Putamen (tissue), 1 donor: Measurements from ENCODE around the gene OAF.

ENCODE experiments used
- DNase-seq: peaks from one replicate; pipeline ENCODE4 v3.0.0-alpha.2; 2016; ENCODE audit warnings: low spot score

Gene OAF

GRCh38 chr11:120184371-120184945 is 26.4 kb upstream of the OAF start:
- no peak for DNase-seq

- no peak for DNase-seq
Measured at GRCh38 chr11:120184946-120185705, 25.7 kb upstream of the OAF start.

- no peak for DNase-seq
Measured at GRCh38 chr11:120185706-120186455, 25.0 kb upstream of the OAF start.

GRCh38 chr11:120186456-120186773 is 24.4 kb upstream of the OAF start:
- DNase-seq, result no peak

GRCh38 chr11:120186774-120187591 is 23.8 kb upstream of the OAF start:
- no peak for DNase-seq

GRCh38 chr11:120188371-120188770 is 22.5 kb upstream of the OAF start:
- no peak for DNase-seq

GRCh38 chr11:120188811-120189455 is 21.9 kb upstream of the OAF start:
- DNase-seq, result no peak

GRCh38 chr11:120191058-120191457 is 19.8 kb upstream of the OAF start:
- no peak for DNase-seq

GRCh38 chr11:120192831-120193625 is 17.8 kb upstream of the OAF start:
- DNase-seq, result no peak

- DNase-seq, result no peak
Measured at GRCh38 chr11:120194166-120194565, 16.7 kb upstream of the OAF start.

- no peak for DNase-seq
Measured at GRCh38 chr11:120195601-120196320, 15.1 kb upstream of the OAF start.

GRCh38 chr11:120196826-120197225 is 14.0 kb upstream of the OAF start:
- no peak for DNase-seq

- no peak for DNase-seq
Measured at GRCh38 chr11:120197251-120197891, 13.5 kb upstream of the OAF start.

GRCh38 chr11:120197977-120198376 is 12.9 kb upstream of the OAF start:
- peak; percentile 59 for DNase-seq

- no peak for DNase-seq
Measured at GRCh38 chr11:120198403-120198786, 12.4 kb upstream of the OAF start.

- no peak for DNase-seq
Measured at GRCh38 chr11:120198787-120199469, 11.9 kb upstream of the OAF start.

- DNase-seq, result no peak
Measured at GRCh38 chr11:120199613-120200012, 11.2 kb upstream of the OAF start.

- no peak for DNase-seq
Measured at GRCh38 chr11:120200677-120201076, 10.2 kb upstream of the OAF start.

- no peak for DNase-seq
Measured at GRCh38 chr11:120201653-120202052, 9.2 kb upstream of the OAF start.
